HEK293 (cell line): Measurements from ENCODE around the gene IBA57.
A peak's percentile ranks its signal among the peaks of the same experiment; 100 is the strongest.

ENCODE experiments used
- BCL11A ChIP-seq: fragments of 450-650 bp; formaldehyde crosslinking; IDR thresholded peaks from 2 replicates; pipeline ENCODE4 v1.5.1; 2016; ENCODE audit warnings: low read depth, missing biosample characterization, missing genetic modification characterization
- EGR2 ChIP-seq: fragments of 450-650 bp; formaldehyde crosslinking; IDR thresholded peaks from 2 replicates; pipeline ENCODE4 v1.5.1; 2016; ENCODE audit warnings: low read depth, missing biosample characterization, missing genetic modification characterization
- GLIS2 ChIP-seq: fragments of 450-650 bp; formaldehyde crosslinking; IDR thresholded peaks from 2 replicates; pipeline ENCODE4 v1.5.1; 2016; ENCODE audit warnings: missing biosample characterization, missing genetic modification characterization
- HOXA7 ChIP-seq: sonication (generic); formaldehyde crosslinking; IDR thresholded peaks from 2 replicates; pipeline ENCODE4 v1.8.1; 2022; ENCODE audit warnings: missing genetic modification reagents, borderline replicate concordance
- RBAK ChIP-seq: fragments of 450-650 bp; formaldehyde crosslinking; IDR thresholded peaks from 2 replicates; pipeline ENCODE4 v1.5.1; 2016; ENCODE audit warnings: missing biosample characterization, missing genetic modification characterization
- SCRT1 ChIP-seq: fragments of 450-650 bp; formaldehyde crosslinking; IDR thresholded peaks from 2 replicates; pipeline ENCODE4 v1.5.1; 2016; ENCODE audit warnings: missing biosample characterization, missing genetic modification characterization, borderline replicate concordance
- SP2 ChIP-seq: fragments of 450-650 bp; formaldehyde crosslinking; IDR thresholded peaks from 2 replicates; pipeline ENCODE4 v1.5.1; 2016; ENCODE audit warnings: missing biosample characterization, missing genetic modification characterization
- SP7 ChIP-seq: fragments of 450-650 bp; formaldehyde crosslinking; IDR thresholded peaks from 2 replicates; pipeline ENCODE4 v1.5.1; 2016; ENCODE audit warnings: missing biosample characterization, missing genetic modification characterization
- TRIM28 ChIP-seq: IDR thresholded peaks from 2 replicates; pipeline ENCODE4 v1.6.1; 2011; ENCODE audit warnings: low read length, control low read depth, borderline replicate concordance
- ZBTB8A ChIP-seq: fragments of 450-650 bp; formaldehyde crosslinking; IDR thresholded peaks from 2 replicates; pipeline ENCODE4 v1.5.1; 2016; ENCODE audit warnings: missing biosample characterization, missing genetic modification characterization
- ZNF10 ChIP-seq: fragments of 450-650 bp; formaldehyde crosslinking; IDR thresholded peaks from 2 replicates; pipeline ENCODE4 v1.5.1; 2017; ENCODE audit warnings: missing biosample characterization, missing genetic modification characterization
- ZNF133 ChIP-seq: fragments of 450-650 bp; formaldehyde crosslinking; IDR thresholded peaks from 2 replicates; pipeline ENCODE4 v1.5.1; 2016; ENCODE audit warnings: missing biosample characterization, missing genetic modification characterization
- ZNF16 ChIP-seq: fragments of 450-650 bp; formaldehyde crosslinking; IDR thresholded peaks from 2 replicates; pipeline ENCODE4 v1.5.1; 2016; ENCODE audit warnings: low read depth, missing biosample characterization, missing genetic modification characterization
- ZNF175 ChIP-seq: fragments of 450-650 bp; formaldehyde crosslinking; IDR thresholded peaks from 2 replicates; pipeline ENCODE4 v1.5.1; 2016; ENCODE audit warnings: missing biosample characterization, missing genetic modification characterization
- ZNF2 ChIP-seq: fragments of 450-650 bp; formaldehyde crosslinking; IDR thresholded peaks from 2 replicates; pipeline ENCODE4 v1.5.1; 2016; ENCODE audit warnings: missing biosample characterization, missing genetic modification characterization
- ZNF366 ChIP-seq: fragments of 450-650 bp; formaldehyde crosslinking; conservative IDR thresholded peaks from 2 replicates; pipeline ENCODE4 v1.5.1; 2016; ENCODE audit warnings: missing biosample characterization, missing genetic modification characterization
- ZNF433 ChIP-seq: fragments of 450-650 bp; formaldehyde crosslinking; IDR thresholded peaks from 2 replicates; pipeline ENCODE4 v1.5.1; 2016; ENCODE audit warnings: missing biosample characterization, missing genetic modification characterization, low read depth
- ZNF514 ChIP-seq: fragments of 450-650 bp; formaldehyde crosslinking; IDR thresholded peaks from 2 replicates; pipeline ENCODE4 v1.5.1; 2016; ENCODE audit warnings: missing biosample characterization, missing genetic modification characterization
- ZNF621 ChIP-seq: fragments of 450-650 bp; formaldehyde crosslinking; IDR thresholded peaks from 2 replicates; pipeline ENCODE4 v1.5.1; 2017; ENCODE audit warnings: missing biosample characterization, missing genetic modification characterization
- ZNF629 ChIP-seq: fragments of 450-650 bp; formaldehyde crosslinking; IDR thresholded peaks from 2 replicates; pipeline ENCODE4 v1.5.1; 2017; ENCODE audit warnings: missing biosample characterization, missing genetic modification characterization
- ZNF654 ChIP-seq: fragments of 450-650 bp; formaldehyde crosslinking; IDR thresholded peaks from 2 replicates; pipeline ENCODE4 v1.5.1; 2016; ENCODE audit warnings: low read depth, missing biosample characterization, missing genetic modification characterization
- ZNF660 ChIP-seq: fragments of 450-650 bp; IDR thresholded peaks from 2 replicates; pipeline ENCODE4 v1.5.1; 2018; ENCODE audit warnings: missing biosample characterization, mild to moderate bottlenecking, missing genetic modification characterization
- ZNF791 ChIP-seq: fragments of 450-650 bp; formaldehyde crosslinking; IDR thresholded peaks from 2 replicates; pipeline ENCODE4 v1.5.1; 2016; ENCODE audit warnings: missing biosample characterization, missing genetic modification characterization
- ZNF792 ChIP-seq: fragments of 450-650 bp; formaldehyde crosslinking; IDR thresholded peaks from 2 replicates; pipeline ENCODE4 v1.5.1; 2016; ENCODE audit warnings: missing biosample characterization, missing genetic modification characterization
- ZNF837 ChIP-seq: fragments of 450-650 bp; formaldehyde crosslinking; IDR thresholded peaks from 2 replicates; pipeline ENCODE4 v1.5.1; 2016; ENCODE audit warnings: missing biosample characterization, missing genetic modification characterization
- ZSCAN30 ChIP-seq: fragments of 450-650 bp; IDR thresholded peaks from 2 replicates; pipeline ENCODE4 v1.5.1; 2018; ENCODE audit warnings: missing biosample characterization, mild to moderate bottlenecking, missing genetic modification characterization, moderate library complexity
- TF ChIP-seq, protein P1 (sequence below): fragments of 450-650 bp; formaldehyde crosslinking; IDR thresholded peaks from 2 replicates; pipeline ENCODE4 v1.5.1; 2016; ENCODE audit warnings: missing biosample characterization, missing genetic modification characterization
- TF ChIP-seq, protein P2 (sequence below): fragments of 450-650 bp; formaldehyde crosslinking; IDR thresholded peaks from 2 replicates; pipeline ENCODE4 v1.5.1; 2016; ENCODE audit warnings: missing biosample characterization, missing genetic modification characterization, borderline replicate concordance
- TF ChIP-seq, protein P3 (sequence below): fragments of 450-650 bp; formaldehyde crosslinking; IDR thresholded peaks from 2 replicates; pipeline ENCODE4 v1.5.1; 2016; ENCODE audit warnings: missing biosample characterization, missing genetic modification characterization
- TF ChIP-seq, protein P4 (sequence below): fragments of 450-650 bp; formaldehyde crosslinking; IDR thresholded peaks from 2 replicates; pipeline ENCODE4 v1.5.1; 2016; ENCODE audit warnings: missing biosample characterization, missing genetic modification characterization
- TF ChIP-seq, protein P5 (sequence below): fragments of 450-650 bp; formaldehyde crosslinking; IDR thresholded peaks from 2 replicates; pipeline ENCODE4 v1.5.1; 2017; ENCODE audit warnings: missing biosample characterization, missing genetic modification characterization

Gene IBA57

DNA sequence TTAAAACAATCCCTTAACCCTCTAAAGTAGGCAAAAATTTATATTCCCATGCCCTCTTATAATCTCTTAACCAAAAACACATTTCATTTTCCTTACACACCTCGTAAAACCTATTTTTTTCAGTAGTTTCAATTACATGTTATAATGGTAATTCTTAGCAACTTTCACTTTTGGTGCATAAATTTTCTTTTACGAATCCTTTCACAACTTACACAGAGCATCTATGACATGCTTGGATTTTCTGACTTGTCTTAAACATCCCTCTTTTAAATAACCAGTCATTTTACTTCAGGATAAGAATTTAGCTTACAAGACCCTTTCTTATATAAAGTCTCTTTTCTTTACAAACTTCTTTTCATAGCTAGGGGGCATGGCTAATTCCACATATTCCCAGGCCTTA, 47.6 kb upstream of the IBA57 start (continued):
- TF ChIP-seq, protein P1, sequence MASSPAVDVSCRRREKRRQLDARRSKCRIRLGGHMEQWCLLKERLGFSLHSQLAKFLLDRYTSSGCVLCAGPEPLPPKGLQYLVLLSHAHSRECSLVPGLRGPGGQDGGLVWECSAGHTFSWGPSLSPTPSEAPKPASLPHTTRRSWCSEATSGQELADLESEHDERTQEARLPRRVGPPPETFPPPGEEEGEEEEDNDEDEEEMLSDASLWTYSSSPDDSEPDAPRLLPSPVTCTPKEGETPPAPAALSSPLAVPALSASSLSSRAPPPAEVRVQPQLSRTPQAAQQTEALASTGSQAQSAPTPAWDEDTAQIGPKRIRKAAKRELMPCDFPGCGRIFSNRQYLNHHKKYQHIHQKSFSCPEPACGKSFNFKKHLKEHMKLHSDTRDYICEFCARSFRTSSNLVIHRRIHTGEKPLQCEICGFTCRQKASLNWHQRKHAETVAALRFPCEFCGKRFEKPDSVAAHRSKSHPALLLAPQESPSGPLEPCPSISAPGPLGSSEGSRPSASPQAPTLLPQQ (tag by site-specific recombination), result no peak
- TF ChIP-seq ZNF175 (no peak), ZNF366 (tag by site-specific recombination) (no peak), BCL11A (tag by site-specific recombination) (no peak), ZNF133 (no peak), TRIM28 (peak; percentile 99), ZNF16 (tag by site-specific recombination) (no peak), SCRT1 (tag by site-specific recombination) (no peak), SP2 (tag by site-specific recombination) (no peak), ZNF10 (no peak), ZNF621 (tag by site-specific recombination) (no peak), SP7 (tag by site-specific recombination) (peak; percentile 56; the same call in 1 of the 2 replicates), RBAK (tag by site-specific recombination) (no peak), ZNF2 (0 out of 2 replicates have a peak, but pooled peaks have one; percentile 43), HOXA7 (CRISPR knock-in tag) (no peak), ZNF792 (tag by site-specific recombination) (no peak), GLIS2 (no peak), ZNF514 (tag by site-specific recombination) (no peak), ZNF837 (tag by site-specific recombination) (no peak), ZNF660 (tag by site-specific recombination) (no peak), ZNF629 (peak; percentile 31; the same call in 1 of the 2 replicates), ZSCAN30 (tag by site-specific recombination) (no peak), ZBTB8A (tag by site-specific recombination) (no peak), ZNF791 (tag by site-specific recombination) (no peak), ZNF654 (tag by site-specific recombination) (no peak), EGR2 (tag by site-specific recombination) (no peak), ZNF433 (no peak)
- TF ChIP-seq, protein P2, sequence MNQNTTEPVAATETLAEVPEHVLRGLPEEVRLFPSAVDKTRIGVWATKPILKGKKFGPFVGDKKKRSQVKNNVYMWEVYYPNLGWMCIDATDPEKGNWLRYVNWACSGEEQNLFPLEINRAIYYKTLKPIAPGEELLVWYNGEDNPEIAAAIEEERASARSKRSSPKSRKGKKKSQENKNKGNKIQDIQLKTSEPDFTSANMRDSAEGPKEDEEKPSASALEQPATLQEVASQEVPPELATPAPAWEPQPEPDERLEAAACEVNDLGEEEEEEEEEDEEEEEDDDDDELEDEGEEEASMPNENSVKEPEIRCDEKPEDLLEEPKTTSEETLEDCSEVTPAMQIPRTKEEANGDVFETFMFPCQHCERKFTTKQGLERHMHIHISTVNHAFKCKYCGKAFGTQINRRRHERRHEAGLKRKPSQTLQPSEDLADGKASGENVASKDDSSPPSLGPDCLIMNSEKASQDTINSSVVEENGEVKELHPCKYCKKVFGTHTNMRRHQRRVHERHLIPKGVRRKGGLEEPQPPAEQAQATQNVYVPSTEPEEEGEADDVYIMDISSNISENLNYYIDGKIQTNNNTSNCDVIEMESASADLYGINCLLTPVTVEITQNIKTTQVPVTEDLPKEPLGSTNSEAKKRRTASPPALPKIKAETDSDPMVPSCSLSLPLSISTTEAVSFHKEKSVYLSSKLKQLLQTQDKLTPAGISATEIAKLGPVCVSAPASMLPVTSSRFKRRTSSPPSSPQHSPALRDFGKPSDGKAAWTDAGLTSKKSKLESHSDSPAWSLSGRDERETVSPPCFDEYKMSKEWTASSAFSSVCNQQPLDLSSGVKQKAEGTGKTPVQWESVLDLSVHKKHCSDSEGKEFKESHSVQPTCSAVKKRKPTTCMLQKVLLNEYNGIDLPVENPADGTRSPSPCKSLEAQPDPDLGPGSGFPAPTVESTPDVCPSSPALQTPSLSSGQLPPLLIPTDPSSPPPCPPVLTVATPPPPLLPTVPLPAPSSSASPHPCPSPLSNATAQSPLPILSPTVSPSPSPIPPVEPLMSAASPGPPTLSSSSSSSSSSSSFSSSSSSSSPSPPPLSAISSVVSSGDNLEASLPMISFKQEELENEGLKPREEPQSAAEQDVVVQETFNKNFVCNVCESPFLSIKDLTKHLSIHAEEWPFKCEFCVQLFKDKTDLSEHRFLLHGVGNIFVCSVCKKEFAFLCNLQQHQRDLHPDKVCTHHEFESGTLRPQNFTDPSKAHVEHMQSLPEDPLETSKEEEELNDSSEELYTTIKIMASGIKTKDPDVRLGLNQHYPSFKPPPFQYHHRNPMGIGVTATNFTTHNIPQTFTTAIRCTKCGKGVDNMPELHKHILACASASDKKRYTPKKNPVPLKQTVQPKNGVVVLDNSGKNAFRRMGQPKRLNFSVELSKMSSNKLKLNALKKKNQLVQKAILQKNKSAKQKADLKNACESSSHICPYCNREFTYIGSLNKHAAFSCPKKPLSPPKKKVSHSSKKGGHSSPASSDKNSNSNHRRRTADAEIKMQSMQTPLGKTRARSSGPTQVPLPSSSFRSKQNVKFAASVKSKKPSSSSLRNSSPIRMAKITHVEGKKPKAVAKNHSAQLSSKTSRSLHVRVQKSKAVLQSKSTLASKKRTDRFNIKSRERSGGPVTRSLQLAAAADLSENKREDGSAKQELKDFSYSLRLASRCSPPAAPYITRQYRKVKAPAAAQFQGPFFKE, result no peak
- TF ChIP-seq, protein P3, sequence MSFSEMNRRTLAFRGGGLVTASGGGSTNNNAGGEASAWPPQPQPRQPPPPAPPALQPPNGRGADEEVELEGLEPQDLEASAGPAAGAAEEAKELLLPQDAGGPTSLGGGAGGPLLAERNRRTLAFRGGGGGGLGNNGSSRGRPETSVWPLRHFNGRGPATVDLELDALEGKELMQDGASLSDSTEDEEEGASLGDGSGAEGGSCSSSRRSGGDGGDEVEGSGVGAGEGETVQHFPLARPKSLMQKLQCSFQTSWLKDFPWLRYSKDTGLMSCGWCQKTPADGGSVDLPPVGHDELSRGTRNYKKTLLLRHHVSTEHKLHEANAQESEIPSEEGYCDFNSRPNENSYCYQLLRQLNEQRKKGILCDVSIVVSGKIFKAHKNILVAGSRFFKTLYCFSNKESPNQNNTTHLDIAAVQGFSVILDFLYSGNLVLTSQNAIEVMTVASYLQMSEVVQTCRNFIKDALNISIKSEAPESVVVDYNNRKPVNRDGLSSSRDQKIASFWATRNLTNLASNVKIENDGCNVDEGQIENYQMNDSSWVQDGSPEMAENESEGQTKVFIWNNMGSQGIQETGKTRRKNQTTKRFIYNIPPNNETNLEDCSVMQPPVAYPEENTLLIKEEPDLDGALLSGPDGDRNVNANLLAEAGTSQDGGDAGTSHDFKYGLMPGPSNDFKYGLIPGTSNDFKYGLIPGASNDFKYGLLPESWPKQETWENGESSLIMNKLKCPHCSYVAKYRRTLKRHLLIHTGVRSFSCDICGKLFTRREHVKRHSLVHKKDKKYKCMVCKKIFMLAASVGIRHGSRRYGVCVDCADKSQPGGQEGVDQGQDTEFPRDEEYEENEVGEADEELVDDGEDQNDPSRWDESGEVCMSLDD, result no peak
- TF ChIP-seq, protein P4, sequence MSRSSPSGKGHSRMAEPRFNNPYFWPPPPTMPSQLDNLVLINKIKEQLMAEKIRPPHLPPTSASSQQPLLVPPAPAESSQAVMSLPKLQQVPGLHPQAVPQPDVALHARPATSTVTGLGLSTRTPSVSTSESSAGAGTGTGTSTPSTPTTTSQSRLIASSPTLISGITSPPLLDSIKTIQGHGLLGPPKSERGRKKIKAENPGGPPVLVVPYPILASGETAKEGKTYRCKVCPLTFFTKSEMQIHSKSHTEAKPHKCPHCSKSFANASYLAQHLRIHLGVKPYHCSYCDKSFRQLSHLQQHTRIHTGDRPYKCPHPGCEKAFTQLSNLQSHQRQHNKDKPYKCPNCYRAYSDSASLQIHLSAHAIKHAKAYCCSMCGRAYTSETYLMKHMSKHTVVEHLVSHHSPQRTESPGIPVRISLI, result no peak
- TF ChIP-seq, protein P5, sequence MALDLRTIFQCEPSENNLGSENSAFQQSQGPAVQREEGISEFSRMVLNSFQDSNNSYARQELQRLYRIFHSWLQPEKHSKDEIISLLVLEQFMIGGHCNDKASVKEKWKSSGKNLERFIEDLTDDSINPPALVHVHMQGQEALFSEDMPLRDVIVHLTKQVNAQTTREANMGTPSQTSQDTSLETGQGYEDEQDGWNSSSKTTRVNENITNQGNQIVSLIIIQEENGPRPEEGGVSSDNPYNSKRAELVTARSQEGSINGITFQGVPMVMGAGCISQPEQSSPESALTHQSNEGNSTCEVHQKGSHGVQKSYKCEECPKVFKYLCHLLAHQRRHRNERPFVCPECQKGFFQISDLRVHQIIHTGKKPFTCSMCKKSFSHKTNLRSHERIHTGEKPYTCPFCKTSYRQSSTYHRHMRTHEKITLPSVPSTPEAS (tag by site-specific recombination), result no peak
